Activated CD4-positive, alpha-beta T cell treated with anti-CD3 and anti-CD28 coated beads, Interleukin-2, amount 10 ng/mL, durations not matched to agents 24 days and 14 days (primary cell): ENCODE measurements around the gene HOXA10. TPM values are rescaled to one million over a fixed set of nuclear protein-coding genes. Genes with fewer than 3 reads are reported as not detected.

ENCODE experiments used
- DNase-seq: peaks from one replicate; pipeline ENCODE4 v3.0.0; 2022
- H3K27ac Mint-ChIP-seq: one replicate; pipeline ENCODE4 v1.8.0; 2022; ENCODE audit warnings: mild to moderate bottlenecking, mixed read lengths
- H3K27me3 Mint-ChIP-seq: one replicate; pipeline ENCODE4 v1.8.0; 2022; ENCODE audit warnings: mixed read lengths
- H3K36me3 Mint-ChIP-seq: one replicate; pipeline ENCODE4 v1.8.0; 2022; ENCODE audit warnings: low read depth, mild to moderate bottlenecking, mixed read lengths
- H3K4me1 Mint-ChIP-seq: one replicate; pipeline ENCODE4 v1.8.0; 2021; ENCODE audit warnings: mixed read lengths
- H3K4me3 Mint-ChIP-seq: one replicate; pipeline ENCODE4 v1.8.0; 2022; ENCODE audit warnings: mild to moderate bottlenecking, moderate library complexity, mixed read lengths
- H3K9me3 Mint-ChIP-seq: one replicate; pipeline ENCODE4 v1.8.0; 2021; ENCODE audit warnings: mixed read lengths
- intact Hi-C: fragments of 100-400 bp; cut with micrococcal nuclease; formaldehyde crosslinking; loops from one replicate; pipeline ENCODE4 v1.15.1; 2023
- total RNA-seq: library from RNA; stranded (reverse); gene quantifications from 2 replicates; pipeline ENCODE4 v1.2.3, GENCODE V29; 2022

HOXA10 gene
- total RNA-seq, 1 donor from 2014 or later, result not detected

DNA sequence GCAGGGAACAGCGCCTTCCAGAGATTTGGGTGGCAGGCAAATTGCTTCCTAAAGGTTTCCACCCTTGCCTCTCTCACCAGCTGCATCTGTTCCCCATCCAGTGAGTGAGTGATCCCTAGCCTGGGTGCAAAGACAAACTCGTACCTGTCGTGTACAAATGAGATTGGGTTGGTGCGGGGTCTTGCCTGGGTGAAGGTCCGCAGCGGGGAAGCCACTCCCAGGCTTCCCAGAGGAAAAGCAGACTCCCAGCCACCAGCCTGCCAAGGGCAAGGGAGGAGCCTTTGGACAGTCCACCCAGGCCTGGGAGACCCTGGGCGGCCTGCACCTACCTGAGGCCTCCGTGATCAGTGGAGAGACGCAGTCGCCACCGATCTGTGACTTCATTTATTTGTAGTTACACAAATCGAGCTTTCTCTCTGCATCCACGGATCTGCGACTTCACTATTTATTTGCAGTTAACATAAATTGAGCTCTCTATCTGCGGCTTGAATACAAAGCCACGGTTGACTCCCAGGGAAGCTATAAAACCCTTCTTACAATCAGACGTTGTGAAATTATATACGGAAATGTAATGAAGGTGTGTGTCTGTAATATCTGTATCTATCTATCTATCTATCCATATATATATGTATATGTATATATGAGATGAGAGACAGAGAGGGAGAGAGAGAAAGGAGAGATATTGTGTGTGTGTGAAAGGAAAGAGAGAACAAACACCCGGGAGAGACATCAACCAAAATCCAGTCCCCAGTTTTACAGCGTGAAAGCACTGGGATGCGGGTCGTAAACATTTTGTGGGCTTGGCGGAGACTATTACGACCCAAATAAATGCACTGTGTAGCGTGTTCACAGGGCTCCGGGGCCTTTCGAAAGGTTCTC is 14.6 kb downstream of the HOXA10 start:
- Mint-ChIP-seq H3K4me3 (no peak overlapping the region), H3K36me3 (peaks cover 3% of the 10 kb centered on the region), H3K27ac (no peak overlapping the region), H3K27me3 (peaks cover 80% of the 10 kb centered on the region), H3K9me3 (peaks cover 6% of the 10 kb centered on the region), H3K4me1 (peaks cover 10% of the 10 kb centered on the region)
- intact Hi-C loops, result loop anchor here (1.0 to 2.0 kb wide), 5 partner anchors 8 to 1297 kb away; no protein-coding TSS in a partner anchor
- no peak for DNase-seq

DNA sequence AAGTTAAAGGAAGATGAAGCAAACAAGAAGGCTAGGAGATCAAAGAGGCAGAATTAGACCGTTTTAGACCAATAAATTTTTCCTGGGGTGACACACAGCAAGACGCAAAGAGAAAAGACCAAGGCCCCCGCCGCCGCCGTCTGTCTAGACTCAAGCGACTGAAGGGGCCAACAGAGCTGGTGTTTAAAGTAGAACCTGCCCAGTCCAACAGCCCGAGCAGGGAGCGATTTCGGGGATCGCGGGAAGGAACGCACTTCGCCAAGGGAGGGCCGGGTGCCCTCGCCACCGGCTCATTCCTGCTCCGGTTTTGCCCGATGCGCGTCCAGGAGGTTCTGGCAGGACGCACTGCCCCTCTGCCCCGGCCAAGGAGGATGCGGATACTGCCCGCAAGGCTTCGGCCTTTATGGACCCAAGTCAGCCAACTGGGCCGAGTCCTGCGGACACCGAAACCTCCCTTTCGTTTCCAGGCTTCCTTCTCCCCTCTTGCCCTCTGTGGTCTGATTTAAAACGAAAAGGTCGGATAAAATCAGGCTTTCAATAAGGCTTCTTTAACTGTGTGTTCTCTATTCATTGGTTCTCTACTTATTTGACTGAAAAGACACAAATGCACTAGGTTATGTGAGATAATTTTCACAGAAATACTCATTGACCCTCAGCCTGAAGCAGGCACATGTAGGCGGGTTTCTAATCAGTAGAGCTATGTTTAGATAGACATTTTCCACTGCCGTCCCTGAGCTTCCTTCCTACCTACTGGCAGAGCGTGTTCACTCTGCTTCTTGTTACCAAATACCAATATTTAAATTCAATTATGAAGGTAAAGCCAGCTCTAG is 15.5 kb downstream of the HOXA10 start:
- intact Hi-C loops, result no loop called here
- H3K27me3 Mint-ChIP-seq, result peaks cover 82% of the 10 kb centered on the region
- peak; percentile 58 for DNase-seq
- H3K9me3 Mint-ChIP-seq, result peaks cover 6% of the 10 kb centered on the region
- H3K4me1 Mint-ChIP-seq, result peaks cover 12% of the 10 kb centered on the region
- peaks cover 5% of the 10 kb centered on the region for H3K36me3 Mint-ChIP-seq
- no peak overlapping the region for H3K4me3 Mint-ChIP-seq
- peak overlapping the region; percentile 65 for H3K27ac Mint-ChIP-seq

GRCh38 chr7:27157702-27158431 is 16.3 kb downstream of the HOXA10 start:
- no peak for DNase-seq

DNA sequence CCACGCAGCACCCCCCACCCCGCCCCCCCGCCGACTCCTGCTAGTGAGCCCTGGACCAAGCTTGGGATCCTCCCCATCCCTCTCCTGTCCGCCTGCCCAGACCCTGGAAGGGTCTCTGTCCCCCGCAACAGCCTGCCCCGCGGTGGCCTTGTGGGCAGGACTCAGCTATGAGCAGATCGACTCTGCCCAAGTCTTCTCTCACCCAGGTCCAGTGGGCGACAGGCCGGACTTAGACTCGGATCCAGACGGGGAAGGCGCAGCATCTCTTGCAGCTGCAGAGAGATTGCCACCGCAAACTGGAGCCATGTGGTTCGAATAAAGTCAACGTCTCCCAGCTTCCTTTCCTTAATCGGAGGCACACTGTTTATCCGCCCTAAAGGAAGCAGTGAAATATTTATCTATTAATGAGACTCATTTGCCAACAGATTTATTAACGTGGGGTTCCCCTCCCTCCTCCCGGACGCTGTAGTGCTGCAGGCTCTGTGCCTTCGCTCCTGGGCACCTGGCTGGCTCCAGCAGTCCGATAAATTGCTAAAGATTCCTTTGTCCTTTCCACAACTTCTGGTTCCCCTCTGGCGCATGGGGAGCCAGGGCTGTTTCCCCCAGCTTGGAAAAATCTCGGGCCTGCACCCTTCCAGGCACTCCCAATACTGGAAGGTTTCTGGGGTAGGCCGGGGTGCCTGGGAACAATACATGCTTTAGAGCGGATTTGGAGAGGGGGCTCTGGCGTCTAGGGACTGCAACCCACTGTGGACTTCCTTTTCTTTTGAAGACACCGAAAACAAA is 17.0 kb downstream of the HOXA10 start:
- H3K4me3 Mint-ChIP-seq, result peak overlapping the region; percentile 30
- peak; percentile 65 for DNase-seq
- H3K36me3 Mint-ChIP-seq, result peaks cover 5% of the 10 kb centered on the region
- intact Hi-C loops, result loop anchor here (2.0 kb wide), 2 partner anchors 16 to 86 kb away; partner anchors contain the start of gene EVX1
- peaks cover 12% of the 10 kb centered on the region for H3K4me1 Mint-ChIP-seq
- H3K27me3 Mint-ChIP-seq, result peaks cover 80% of the 10 kb centered on the region
- peak overlapping the region; percentile 75 for H3K27ac Mint-ChIP-seq
- H3K9me3 Mint-ChIP-seq, result peaks cover 6% of the 10 kb centered on the region

More at GRCh38 chr7:27157702-27158431, 16.3 kb downstream of the HOXA10 start:
- intact Hi-C loops, result loop anchor here (2.0 kb wide), 2 partner anchors 15 to 85 kb away; partner anchors contain the start of gene EVX1
- peak overlapping the region; percentile 54 for H3K27ac Mint-ChIP-seq
- H3K9me3 Mint-ChIP-seq, result peaks cover 6% of the 10 kb centered on the region
- H3K4me1 Mint-ChIP-seq, result peaks cover 12% of the 10 kb centered on the region
- peaks cover 81% of the 10 kb centered on the region for H3K27me3 Mint-ChIP-seq
- H3K4me3 Mint-ChIP-seq, result no peak overlapping the region
- peaks cover 5% of the 10 kb centered on the region for H3K36me3 Mint-ChIP-seq

DNA sequence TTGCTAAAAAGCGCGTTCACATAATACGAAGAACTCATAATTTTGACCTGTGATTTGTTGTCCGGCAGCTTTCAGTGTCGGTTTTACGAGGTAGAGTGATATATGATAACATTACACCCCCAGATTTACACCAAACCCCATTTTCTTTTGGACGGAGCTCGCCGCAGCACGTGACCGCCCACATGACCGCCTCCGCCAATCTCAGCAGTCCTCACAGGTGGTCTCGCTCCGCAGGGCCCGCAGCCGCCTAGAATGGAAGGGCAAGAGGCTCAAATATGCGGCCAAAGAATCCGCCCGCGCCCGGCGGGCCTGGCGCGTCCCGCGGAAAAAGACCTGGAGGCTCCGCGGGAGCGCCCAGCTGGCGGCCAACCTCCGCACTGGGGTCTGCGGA is 17.6 kb downstream of the HOXA10 start, which contains the start of gene HOXA7:
HOXA7 (minus strand) TSS at position 168 of the 391 bp plus-strand sequence; CDS start at position 38, 130 bp downstream.
- Mint-ChIP-seq H3K27ac (peak within 1 kb of the TSS; percentile 81), H3K27me3 (peaks cover 81% of the 10 kb centered on the region), H3K4me3 (peak within 1 kb of the TSS; percentile 30), H3K36me3 (peaks cover 5% of the 10 kb centered on the region), H3K9me3 (peaks cover 6% of the 10 kb centered on the region), H3K4me1 (peaks cover 14% of the 10 kb centered on the region)
- DNase-seq, result peak; percentile 58
- intact Hi-C loops, result loop anchor here (2.0 kb wide), 2 partner anchors 16 to 86 kb away; partner anchors contain the start of gene EVX1

DNA sequence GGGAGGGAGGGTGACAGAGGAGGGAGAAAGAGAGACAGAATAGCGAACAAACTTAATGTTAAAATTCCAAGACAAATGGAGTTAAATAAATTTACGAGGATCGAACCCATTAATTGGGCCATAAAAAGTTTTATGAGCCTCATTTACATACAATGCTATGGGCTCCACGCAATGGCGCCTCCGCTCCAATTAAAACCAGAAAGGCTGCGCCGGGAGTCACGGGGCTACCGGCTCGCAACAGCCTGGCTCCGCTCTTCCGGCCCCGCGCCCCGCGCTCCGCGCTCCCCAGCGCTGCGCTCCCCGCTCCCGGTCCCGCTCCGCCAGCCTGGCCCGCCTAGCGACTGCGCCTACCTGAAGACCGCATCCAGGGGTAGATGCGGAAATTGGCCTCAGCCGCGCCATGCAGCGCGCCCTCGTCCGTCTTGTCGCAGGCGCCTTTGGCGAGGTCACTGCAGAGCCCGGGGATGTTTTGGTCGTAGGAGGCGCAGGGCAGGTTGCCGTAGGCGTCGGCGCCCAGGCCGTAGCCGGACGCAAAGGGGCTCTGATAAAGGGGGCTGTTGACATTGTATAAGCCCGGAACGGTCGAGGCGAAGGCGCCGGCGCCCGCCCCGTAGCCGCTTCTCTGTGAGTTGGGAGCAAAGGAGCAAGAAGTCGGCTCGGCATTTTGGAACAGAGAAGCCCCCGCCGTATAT is 18.2 kb downstream of the HOXA10 start:
- DNase-seq, result peak; percentile 67
- peaks cover 83% of the 10 kb centered on the region for H3K27me3 Mint-ChIP-seq
- intact Hi-C loops, result loop anchor here (2.0 kb wide), 2 partner anchors 17 to 87 kb away; partner anchors contain the start of gene EVX1
- peaks cover 6% of the 10 kb centered on the region for H3K9me3 Mint-ChIP-seq
- H3K36me3 Mint-ChIP-seq, result peaks cover 5% of the 10 kb centered on the region
- H3K4me1 Mint-ChIP-seq, result peaks cover 16% of the 10 kb centered on the region
- peak overlapping the region; percentile 81 for H3K27ac Mint-ChIP-seq
- H3K4me3 Mint-ChIP-seq, result no peak overlapping the region

- peak overlapping the region; percentile 18 for H3K4me3 Mint-ChIP-seq
- H3K27me3 Mint-ChIP-seq, result peaks cover 88% of the 10 kb centered on the region
- peak overlapping the region; percentile 81 for H3K27ac Mint-ChIP-seq
- intact Hi-C loops, result no loop called here
- H3K4me1 Mint-ChIP-seq, result peaks cover 15% of the 10 kb centered on the region
- peaks cover 6% of the 10 kb centered on the region for H3K9me3 Mint-ChIP-seq
- DNase-seq, result peak; percentile 67
- H3K36me3 Mint-ChIP-seq, result peaks cover 5% of the 10 kb centered on the region
These were observed 19.0 kb downstream of the HOXA10 start for GRCh38 chr7:27154901-27155815.

GRCh38 chr7:27154369-27154768 is 19.8 kb downstream of the HOXA10 start:
- Mint-ChIP-seq H3K4me1 (peaks cover 15% of the 10 kb centered on the region), H3K36me3 (peaks cover 5% of the 10 kb centered on the region), H3K9me3 (peaks cover 6% of the 10 kb centered on the region), H3K27me3 (peaks cover 88% of the 10 kb centered on the region), H3K4me3 (no peak overlapping the region), H3K27ac (peak overlapping the region; percentile 75)
- no peak for DNase-seq
- intact Hi-C loops, result no loop called here

DNA sequence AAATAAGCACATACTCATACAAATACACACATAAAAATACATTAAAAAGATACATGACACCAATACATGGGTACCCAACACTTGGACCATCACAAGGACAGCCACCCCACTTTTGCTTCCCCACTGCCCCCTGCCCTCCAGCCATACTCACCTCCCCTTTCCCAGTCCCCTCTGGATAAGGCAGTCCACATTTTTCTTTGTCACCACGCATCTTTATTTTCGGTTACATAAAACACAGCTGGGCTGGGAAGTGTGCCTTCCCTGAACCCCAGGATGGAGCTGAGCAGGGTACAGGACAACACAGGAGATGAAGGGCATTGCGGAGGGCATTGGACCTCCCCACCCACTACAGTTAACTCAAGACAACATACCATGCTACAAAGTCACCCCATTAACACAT is 20.6 kb downstream of the HOXA10 start:
- Mint-ChIP-seq H3K27me3 (peaks cover 86% of the 10 kb centered on the region), H3K9me3 (peaks cover 6% of the 10 kb centered on the region), H3K4me1 (peaks cover 15% of the 10 kb centered on the region), H3K27ac (peak overlapping the region; percentile 18), H3K36me3 (peaks cover 5% of the 10 kb centered on the region), H3K4me3 (no peak overlapping the region)
- intact Hi-C loops, result no loop called here
- DNase-seq, result no peak

DNA sequence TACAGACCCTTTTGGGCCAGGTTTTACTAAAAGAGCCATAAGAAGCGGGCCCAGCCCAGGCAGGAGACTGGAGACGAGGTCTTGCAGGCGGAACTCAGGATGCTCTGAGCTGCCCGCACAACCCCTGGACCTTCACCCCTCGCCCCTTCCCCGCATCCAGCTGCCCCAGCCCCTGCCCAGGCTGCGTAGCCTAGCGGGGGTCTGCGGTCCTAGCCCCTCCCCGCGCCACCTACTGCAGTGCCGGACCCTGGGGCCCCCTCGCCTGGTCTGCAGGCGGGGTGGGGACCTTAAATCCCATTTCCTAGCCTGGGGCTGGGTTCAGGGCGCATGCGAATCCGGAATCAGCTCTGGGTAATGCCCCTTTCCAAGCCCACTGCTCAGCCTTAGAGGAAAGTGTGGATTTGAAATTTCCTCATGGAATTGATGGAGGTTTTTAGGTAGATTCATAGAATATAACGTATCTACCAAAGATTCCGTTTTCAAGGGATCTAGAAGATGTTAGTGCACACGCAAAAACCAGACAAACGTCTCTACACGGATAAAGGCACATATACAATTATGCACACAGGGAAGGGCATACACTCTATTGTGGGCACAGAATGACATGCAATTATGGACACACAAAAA is 21.2 kb downstream of the HOXA10 start:
- peaks cover 86% of the 10 kb centered on the region for H3K27me3 Mint-ChIP-seq
- no peak for DNase-seq
- H3K27ac Mint-ChIP-seq, result no peak overlapping the region
- H3K4me3 Mint-ChIP-seq, result no peak overlapping the region
- intact Hi-C loops, result no loop called here
- H3K4me1 Mint-ChIP-seq, result peaks cover 15% of the 10 kb centered on the region
- H3K36me3 Mint-ChIP-seq, result peaks cover 5% of the 10 kb centered on the region
- peaks cover 2% of the 10 kb centered on the region for H3K9me3 Mint-ChIP-seq
